GM18526 (cell line): ENCODE measurements around the gene HPCAL1.
A peak's percentile ranks its signal among the peaks of the same experiment; 100 is the strongest.

Source experiments
- POLR2A ChIP-seq: IDR thresholded peaks from 3 replicates; pipeline ENCODE4 v1.6.1; 2011; ENCODE audit not compliant: insufficient read length; ENCODE audit errors: extremely low read depth

HPCAL1 gene

DNA sequence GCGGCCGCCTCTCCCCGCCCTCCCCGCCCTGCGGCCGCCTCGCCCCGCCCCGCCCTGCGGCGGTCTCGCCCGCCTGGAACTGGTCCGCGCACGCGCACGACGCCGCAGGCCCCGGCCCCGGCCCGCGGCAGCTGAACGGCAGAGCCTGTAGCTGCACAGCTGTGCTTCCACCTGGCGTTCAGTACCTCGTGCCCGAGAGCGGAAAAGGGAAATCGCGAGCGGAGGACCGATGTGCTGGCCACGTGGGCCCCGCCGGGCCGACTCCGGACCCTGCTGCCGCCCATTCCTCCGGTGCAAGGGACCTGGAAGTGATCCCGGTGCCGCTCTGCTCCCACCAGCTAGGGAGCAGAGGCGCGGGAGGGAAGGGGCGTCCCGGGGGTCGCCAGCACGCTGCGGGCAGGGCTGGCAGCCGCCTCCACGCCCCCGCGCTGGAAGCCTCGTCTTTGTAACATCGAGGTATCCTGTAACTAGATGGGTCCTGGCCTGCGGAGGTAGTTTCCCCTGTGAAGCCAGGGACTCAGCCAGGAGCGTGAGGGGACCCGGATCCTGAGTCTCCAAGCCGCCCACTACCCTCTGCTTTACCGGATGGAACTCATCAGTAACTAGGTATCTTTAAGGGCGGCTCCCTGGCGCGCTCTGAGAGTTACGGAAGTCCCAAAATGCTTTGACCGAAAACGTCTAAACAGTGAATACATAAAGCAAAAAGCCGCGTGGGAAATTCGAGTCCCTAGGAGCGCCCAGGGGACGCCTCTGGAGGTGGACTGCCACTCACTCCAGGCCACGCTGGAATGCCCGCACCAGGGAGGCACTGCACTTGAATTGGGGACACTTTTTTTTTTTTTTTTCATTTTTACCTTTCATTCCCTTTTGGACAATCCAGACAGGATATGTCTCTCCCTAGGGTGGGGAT, 146.1 kb downstream of the HPCAL1 start:
- peak; percentile 36 for TF ChIP-seq POLR2A

GRCh38 chr2:10449486-10449831, 146.8 kb downstream of the HPCAL1 start:
- TF ChIP-seq POLR2A = no peak

GRCh38 chr2:10449838-10450691, 147.4 kb downstream of the HPCAL1 start:
- TF ChIP-seq POLR2A = no peak

DNA sequence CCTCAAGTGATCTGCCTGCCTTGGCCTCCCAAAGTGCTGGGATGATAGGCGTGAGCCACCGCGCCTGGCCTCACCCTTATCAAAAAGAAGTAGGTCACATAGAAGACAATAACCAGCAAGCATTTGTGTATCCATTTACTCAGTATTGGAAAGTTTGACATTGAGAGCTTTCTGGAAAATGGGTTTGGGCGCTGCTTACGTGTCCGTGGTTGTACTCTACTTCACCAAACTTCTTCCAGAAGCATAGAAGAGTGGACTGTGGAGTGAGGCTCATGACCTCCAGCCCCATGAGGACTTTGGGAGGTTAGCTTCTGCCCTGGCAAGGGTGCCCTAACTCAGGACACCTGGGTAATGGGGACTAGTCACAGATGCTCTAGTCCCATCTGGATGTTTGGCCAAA, 149.1 kb downstream of the HPCAL1 start:
- no peak for TF ChIP-seq POLR2A

DNA sequence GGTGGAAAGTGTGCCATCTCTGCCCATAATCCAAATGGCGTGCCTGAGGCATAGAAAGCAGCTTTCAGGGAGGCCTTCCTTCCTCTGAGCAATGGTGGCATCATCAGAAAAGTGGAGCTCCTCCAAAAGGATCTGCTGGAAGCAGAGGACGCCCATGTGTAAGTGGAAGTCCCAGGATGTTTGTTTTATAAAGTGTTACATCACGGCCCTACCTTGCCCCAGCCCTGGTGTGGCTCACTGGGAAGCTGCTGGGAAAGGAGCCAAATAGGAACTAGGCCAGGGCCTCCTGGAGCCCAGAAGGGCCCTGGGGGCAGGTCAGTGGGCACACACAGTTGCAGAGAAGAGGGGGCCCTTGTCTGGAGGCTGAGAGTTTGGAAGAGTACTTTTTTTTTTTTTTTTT, 149.6 kb downstream of the HPCAL1 start:
- no peak for TF ChIP-seq POLR2A

DNA sequence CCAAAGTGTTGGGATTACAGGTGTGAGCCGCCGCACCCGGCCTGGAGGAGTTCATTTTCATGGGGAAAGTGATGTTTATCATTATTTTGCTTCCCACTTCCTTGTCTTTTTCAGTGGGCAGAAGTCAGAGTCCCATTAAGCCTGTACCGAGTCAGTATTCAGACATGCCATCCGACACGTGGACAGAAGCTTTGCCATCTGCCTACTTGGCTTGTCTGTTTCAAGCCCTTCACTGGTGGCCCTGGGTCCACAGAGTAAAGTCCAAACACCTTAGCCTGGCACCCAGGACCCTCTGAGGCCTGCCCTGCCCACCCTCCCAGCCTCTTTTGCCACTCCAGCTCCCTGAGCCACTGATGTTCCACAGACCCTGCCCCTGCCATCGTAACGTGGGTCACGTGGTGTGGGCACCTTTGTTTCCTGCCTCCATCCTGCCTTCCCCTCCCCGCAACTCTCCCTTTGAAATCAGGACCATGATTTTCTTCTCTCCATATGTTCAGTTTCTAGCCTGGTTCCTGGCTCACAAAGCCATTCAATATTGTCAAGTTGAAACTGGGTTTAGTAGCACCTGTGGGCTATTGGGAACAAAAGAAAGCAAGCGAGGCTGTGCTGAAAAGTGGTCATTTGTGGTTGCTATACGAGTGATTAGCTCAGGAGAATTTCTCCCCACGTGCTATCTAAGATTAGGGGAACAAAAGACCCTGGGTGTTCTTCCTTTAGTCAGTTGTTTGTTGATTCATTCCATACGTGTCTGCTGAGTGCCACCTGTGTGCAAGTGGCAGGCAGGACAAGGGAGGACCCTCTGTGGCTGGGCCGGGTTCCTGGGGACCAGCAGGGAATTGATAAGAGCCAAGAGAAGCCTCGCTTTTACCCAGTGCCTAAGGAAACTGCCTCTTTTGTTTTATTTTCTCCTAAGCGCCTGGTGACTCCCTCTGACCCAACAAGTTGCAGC, 150.5 kb downstream of the HPCAL1 start:
- no peak for TF ChIP-seq POLR2A

- TF ChIP-seq POLR2A = no peak
These were observed 151.2 kb downstream of the HPCAL1 start for GRCh38 chr2:10453905-10454298.

DNA sequence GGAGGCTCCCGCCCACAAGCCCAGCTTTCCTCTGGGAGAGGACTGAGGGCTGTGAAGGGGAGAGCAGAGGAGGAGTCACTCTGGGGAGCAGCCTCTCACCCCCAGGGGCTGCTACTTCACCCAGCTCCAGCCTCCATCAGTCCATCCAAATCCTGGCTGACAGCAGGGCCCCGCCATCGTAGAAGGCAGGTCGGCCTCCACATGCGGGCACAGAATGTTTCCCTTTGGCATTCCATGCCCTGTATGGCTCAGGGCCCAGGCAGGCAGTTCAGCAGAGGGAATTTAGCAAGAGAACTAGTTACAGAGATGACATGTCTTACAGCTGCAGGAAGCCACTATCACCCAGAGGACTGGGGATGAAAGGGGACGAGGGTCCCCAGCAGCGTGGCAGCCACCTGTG, 151.8 kb downstream of the HPCAL1 start:
- no peak for TF ChIP-seq POLR2A

DNA sequence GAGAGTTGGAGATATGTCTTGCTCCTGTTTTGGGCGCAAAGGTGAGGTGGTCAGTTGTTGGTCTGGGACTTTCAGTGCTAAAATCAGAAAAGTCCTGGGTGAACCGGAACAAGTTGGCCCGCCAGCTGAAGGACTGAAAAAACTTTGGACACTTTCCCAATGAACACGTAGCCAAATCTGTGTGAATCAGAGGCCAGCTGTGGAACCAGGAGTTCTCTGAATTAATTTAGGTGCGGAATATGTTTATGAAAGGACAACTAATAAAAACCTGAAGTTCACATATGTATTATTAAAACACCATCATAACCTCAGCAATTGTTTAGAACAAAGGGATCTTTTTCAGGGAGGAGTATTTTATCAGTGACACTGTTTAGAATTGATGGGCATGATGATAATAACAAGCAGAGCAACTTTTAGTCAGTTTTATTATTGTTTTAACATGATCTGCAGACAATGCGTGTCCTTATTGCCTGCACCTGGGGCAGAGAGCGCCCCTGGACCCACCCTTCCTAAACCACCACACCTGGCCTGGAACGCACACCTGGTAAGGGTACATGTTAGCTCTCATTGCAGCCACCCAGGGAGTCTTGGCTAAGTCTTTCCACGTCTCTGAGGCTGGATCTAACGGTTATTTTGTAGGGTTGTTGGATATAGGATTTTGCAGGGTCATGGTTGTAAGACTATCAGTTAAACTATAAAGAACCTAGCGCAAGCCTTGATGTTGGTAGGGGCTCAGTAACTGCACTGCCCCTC, 155.3 kb downstream of the HPCAL1 start:
- TF ChIP-seq POLR2A = no peak

DNA sequence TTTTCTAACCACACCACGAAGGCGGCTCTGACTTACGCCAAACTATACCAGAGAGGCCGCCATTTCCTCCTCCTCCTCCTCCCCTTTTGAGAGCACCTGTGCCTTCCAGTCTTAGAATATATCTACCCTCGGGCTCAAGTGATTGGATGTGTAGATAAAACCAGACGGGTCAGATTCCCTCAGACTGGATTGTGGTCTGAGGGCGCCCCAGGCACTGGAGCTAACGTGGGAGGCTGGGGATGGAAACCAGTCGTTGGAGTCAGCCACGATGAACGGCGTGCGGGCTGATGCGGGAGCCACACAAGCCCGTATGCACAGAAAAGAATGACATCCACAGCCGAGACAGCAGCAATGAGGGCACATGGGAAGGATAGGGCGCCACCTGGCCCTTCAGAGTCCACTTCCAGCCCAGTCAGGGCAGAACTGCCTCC, 157.7 kb downstream of the HPCAL1 start:
- TF ChIP-seq POLR2A = no peak

GRCh38 chr2:10462178-10463083, 159.7 kb downstream of the HPCAL1 start:
- TF ChIP-seq POLR2A = no peak

DNA sequence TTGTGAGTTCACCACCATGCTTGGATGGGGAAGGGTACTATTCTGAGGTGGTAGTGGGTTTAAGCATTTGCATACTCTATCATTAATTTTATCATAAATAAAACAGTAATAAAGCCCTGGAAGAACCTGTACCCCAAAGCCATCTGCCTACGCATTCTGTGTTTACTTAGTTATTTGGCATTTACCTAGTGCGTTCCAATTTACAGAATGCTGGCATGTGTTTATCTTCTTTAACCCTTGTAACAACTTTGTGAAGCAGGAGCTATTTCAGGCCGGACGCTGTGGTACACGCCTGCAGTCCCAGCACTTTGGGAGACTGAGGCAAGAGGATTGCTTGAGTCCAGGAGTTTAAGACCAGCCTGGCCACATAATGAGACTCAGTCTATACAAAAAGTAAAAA, 163.2 kb downstream of the HPCAL1 start:
- TF ChIP-seq POLR2A = no peak

DNA sequence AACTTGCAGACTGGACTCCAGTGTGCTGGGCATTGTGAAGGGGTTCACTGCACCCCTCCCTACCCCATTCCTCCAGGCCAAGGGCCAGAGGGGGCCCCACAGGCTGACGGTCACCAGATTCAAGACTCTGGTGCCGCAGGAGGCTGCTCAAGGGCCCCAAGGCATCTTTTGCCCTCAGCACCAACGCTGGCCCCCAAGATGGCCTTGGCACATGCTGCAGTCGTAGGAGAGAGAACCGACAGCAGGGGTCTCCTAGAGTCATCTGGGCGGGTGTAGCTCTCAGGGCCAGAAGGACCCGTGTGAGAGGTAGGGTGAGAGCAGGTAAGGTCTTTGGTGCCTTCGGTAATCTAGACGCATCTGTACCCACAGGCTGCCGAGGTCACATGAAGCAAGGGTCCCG, 164.1 kb downstream of the HPCAL1 start:
- no peak for TF ChIP-seq POLR2A
